Kidney epithelial cell (primary cell): Measurements from ENCODE around the gene BICDL2. TPM values are rescaled to one million over a fixed set of nuclear protein-coding genes. Genes with fewer than 3 reads are reported as not detected.
A peak's percentile ranks its signal among the peaks of the same experiment; 100 is the strongest.

Experiments
- DNase-seq: peaks from one replicate; pipeline ENCODE4 v3.0.0-alpha.2; 2010; ENCODE audit warnings: low read depth
- H3K27me3 ChIP-seq: 2 replicates; pipeline ENCODE4 v1.6.0; 2011; ENCODE audit warnings: low read length; ENCODE audit not compliant: control insufficient read depth, insufficient read depth
- H3K36me3 ChIP-seq: 2 replicates; pipeline ENCODE4 v1.5.1; 2011; ENCODE audit warnings: low read length; ENCODE audit not compliant: control insufficient read depth, insufficient read depth
- H3K4me3 ChIP-seq: 2 replicates; pipeline ENCODE4 v1.5.1; 2011; ENCODE audit warnings: low read depth, mild to moderate bottlenecking, control low read depth, low read length
- CTCF ChIP-seq: IDR thresholded peaks from 2 replicates; pipeline ENCODE4 v1.5.1; 2011; ENCODE audit warnings: mild to moderate bottlenecking, moderate library complexity, low read length, control low read depth, inconsistent platforms; ENCODE audit not compliant: insufficient read depth, poor library complexity, severe bottlenecking
- total RNA-seq: library from RNA; depleted of rRNA; stranded (reverse); fragments of >200 nt; gene quantifications from 2 replicates; pipeline ENCODE4 v1.2.3, GENCODE V29; 2015

BICDL2 gene
- total RNA-seq, 1 donor from 2014 or later, result 9.2 TPM

DNA sequence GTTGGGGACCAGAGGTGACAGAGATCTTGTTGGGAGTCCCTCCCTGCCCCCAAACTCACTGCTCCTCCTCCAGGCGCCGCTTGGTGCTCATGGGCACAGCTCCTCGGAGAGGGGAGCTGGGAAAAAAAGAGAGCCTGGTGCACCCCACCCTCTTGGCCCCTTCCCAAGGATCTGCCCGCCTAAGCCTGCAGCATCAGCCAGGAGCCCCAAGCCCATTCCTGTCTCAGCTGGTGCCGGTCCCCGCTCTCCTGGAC, 13.4 kb downstream of the BICDL2 start:
- peaks cover 4% of the 10 kb centered on the region for H3K36me3 ChIP-seq
- peaks cover under 1% of the 10 kb centered on the region for H3K27me3 ChIP-seq
- peak overlapping the region; percentile 60 for H3K4me3 ChIP-seq
- DNase-seq, result no peak
- TF ChIP-seq CTCF, result no peak

- Histone ChIP-seq H3K4me3 (peak overlapping the region; percentile 60), H3K36me3 (peaks cover 4% of the 10 kb centered on the region), H3K27me3 (no peaks in the 10 kb centered on the region)
- no peak for DNase-seq
- TF ChIP-seq CTCF, result no peak
Observed at GRCh38 chr16:3022684-3023414, 13.9 kb downstream of the BICDL2 start.

- no peak for TF ChIP-seq CTCF
- Histone ChIP-seq H3K36me3 (peaks cover 4% of the 10 kb centered on the region), H3K4me3 (peak overlapping the region; percentile 88), H3K27me3 (no peaks in the 10 kb centered on the region)
- DNase-seq, result peak; percentile 81
Observed at GRCh38 chr16:3022208-3022683, 14.5 kb downstream of the BICDL2 start.

DNA sequence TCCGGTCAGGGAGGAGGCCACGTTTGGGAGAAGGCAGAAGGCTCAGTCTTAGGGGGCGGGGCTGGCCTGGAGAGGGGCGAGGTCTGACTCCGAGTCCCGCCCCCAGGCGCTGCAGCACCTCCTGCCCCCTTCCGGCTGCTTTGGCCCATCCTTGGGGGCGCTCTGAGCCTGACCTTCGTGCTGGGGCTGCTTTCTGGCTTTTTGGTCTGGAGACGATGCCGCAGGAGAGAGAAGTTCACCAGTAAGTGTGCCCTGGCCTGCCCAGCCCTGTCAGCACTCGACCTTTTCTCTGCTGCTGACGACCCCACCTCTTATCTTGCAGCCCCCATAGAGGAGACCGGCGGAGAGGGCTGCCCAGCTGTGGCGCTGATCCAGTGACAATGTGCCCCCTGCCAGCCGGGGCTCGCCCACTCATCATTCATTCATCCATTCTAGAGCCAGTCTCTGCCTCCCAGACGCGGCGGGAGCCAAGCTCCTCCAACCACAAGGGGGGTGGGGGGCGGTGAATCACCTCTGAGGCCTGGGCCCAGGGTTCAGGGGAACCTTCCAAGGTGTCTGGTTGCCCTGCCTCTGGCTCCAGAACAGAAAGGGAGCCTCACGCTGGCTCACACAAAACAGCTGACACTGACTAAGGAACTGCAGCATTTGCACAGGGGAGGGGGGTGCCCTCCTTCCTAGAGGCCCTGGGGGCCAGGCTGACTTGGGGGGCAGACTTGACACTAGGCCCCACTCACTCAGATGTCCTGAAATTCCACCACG, 15.1 kb downstream of the BICDL2 start:
- Histone ChIP-seq H3K27me3 (no peaks in the 10 kb centered on the region), H3K4me3 (peak overlapping the region; percentile 88), H3K36me3 (no peaks in the 10 kb centered on the region)
- peak; percentile 80 for DNase-seq
- peak; percentile 55 for TF ChIP-seq CTCF

DNA sequence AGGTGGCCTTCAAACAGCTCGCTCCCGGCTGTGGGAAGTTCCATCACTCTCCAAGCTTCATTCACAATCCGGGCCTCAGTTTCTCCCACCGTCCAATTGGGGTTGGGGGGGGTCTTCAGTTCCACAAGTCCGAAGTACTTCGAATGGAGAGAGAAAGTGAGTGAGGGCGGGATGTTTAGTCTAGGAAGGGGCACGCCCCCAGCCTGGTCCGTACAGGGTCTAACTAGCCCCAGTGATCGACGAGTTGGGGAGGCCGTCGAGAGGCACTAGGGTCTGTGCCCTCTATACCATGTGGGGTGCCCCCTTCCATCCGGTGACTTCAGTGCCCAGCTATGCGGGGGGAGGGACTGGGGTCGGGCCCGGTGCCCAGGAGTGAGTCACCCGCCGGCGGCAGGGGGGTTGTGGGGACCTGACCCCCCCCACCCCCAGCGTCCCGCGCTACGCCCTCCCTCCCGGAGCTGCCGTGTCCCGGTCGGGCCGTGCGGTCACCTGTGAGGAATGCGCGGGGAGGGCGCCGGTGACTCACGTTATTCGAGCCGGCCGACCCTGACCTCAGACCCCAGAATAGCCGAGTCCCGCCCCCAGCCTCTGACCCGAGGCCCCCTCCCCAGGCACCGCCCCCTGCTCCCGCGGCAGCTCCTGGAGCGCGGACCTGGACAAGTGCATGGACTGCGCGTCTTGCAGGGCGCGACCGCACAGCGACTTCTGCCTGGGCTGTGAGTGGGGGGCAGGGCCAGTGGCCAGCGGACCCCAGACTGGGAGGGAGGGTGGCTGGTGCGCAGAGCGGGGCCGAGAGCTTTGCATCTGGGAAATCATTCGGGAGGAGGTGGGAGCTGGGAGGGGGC, 15.9 kb downstream of the BICDL2 start:
- no peak for TF ChIP-seq CTCF
- no peaks in the 10 kb centered on the region for H3K36me3 ChIP-seq
- no peaks in the 10 kb centered on the region for H3K27me3 ChIP-seq
- H3K4me3 ChIP-seq, result peak overlapping the region; percentile 88
- no peak for DNase-seq
